HUES64 (cell line): ENCODE results near the gene HOXB9. TPM values are rescaled to one million over a fixed set of nuclear protein-coding genes. Genes with fewer than 3 reads are reported as not detected.

Source experiments
- H3K27ac ChIP-seq: 2 replicates; pipeline ENCODE4 v1.7.0; 2013; ENCODE audit warnings: low read depth, low read length, inconsistent platforms
- H3K27me3 ChIP-seq: 2 replicates; pipeline ENCODE4 v1.6.1; 2013; ENCODE audit warnings: mild to moderate bottlenecking, low read length; ENCODE audit not compliant: insufficient read depth
- H3K36me3 ChIP-seq: 2 replicates; pipeline ENCODE4 v1.6.1; 2013; ENCODE audit warnings: mild to moderate bottlenecking, low read length; ENCODE audit not compliant: insufficient read depth
- H3K4me1 ChIP-seq: 2 replicates; pipeline ENCODE4 v1.6.1; 2013; ENCODE audit warnings: mild to moderate bottlenecking, low read length, moderate library complexity; ENCODE audit not compliant: insufficient read depth
- H3K4me3 ChIP-seq: 2 replicates; pipeline ENCODE4 v1.5.1; 2013; ENCODE audit warnings: mild to moderate bottlenecking, low read length, moderate library complexity
- H3K9ac ChIP-seq: 2 replicates; pipeline ENCODE4 v1.6.1; 2013; ENCODE audit warnings: mild to moderate bottlenecking, low read depth, low read length
- H3K9me3 ChIP-seq: 2 replicates; pipeline ENCODE4 v1.6.1; 2013; ENCODE audit warnings: low read depth, low read length; ENCODE audit not compliant: insufficient read depth
- WGBS: fragments of 150-250, 120-280 bp; methylation state at CpG from one replicate; pipeline ENCODE4 v1.1.7; 2013; ENCODE audit warnings: missing lambda C conversion rate; 5-methylcytosine and 5-hydroxymethylcytosine counted together
- polyA plus RNA-seq, 2 experiments: library from polyadenylated mRNA; stranded (reverse); fragments of 50-300 nt; gene quantifications; one replicate each; pipeline ENCODE4 v1.2.3, GENCODE V29; 2013

The HOXB9 gene
- 6.2 TPM for polyA plus RNA-seq (2013, experiment 1 of 2)
- polyA plus RNA-seq (2013, experiment 2 of 2): 11.3 TPM

DNA sequence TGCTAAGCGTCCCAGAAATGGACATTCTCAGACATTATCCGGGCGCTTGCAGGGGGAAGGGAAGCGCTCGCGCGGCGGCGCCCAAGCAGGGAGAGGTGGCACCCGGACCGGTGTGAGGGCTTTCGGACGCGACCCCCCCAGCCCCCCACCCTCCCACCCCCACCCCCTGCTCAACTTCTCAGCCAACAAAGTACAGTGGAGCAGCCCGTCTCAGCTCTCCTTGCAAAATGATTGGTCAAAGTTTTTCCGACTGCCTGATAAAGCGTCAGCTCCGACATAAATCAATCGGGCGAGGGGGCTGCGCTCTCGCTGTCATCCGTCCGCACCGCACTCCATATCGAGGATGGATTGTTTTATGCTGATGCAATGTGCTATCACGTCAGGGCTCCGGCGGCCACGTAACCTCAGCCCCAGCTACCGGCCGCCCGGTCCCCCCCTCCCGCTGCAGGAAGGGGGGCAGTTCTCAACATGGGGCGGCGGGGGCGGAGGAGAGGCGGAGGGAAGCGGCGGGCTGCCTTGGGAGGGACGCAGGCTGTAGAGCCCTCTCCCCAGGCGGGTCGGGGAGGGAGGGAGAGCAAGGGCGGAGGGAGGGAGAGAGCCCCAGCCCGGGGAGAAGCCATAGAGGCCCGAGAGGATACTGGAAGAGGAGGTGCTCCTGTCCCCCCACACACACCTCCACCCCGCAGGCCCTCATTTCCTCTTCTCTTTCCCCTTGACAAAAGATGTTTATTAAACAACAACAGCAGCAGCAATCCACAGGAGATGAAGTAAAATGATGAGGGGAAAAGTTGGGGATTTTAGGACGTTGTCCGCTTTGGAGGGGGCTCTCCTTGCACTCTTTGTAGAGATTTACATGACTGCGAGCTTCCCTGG, at the start of gene HOXB9:
Gene HOXB9, minus strand, starts transcription at position 114 of the 873 bp plus-strand sequence. Its CDS starts 89 bp downstream, at position 25.
- peak within 1 kb of the TSS; percentile 12; the same call in 1 of the 2 replicates for H3K4me3 ChIP-seq
- H3K27me3 ChIP-seq: peaks cover 100% of the 10 kb centered on the region
- H3K9me3 ChIP-seq: no peaks in the 10 kb centered on the region
- H3K9ac ChIP-seq: no peak within 1 kb of the TSS
- no peaks in the 10 kb centered on the region for H3K36me3 ChIP-seq
- H3K4me1 ChIP-seq: peaks cover 8% of the 10 kb centered on the region; the same call in 1 of the 2 replicates
- 2% methylated on average over 41 of the region's 50 CpGs for WGBS
- no peak within 1 kb of the TSS for H3K27ac ChIP-seq

DNA sequence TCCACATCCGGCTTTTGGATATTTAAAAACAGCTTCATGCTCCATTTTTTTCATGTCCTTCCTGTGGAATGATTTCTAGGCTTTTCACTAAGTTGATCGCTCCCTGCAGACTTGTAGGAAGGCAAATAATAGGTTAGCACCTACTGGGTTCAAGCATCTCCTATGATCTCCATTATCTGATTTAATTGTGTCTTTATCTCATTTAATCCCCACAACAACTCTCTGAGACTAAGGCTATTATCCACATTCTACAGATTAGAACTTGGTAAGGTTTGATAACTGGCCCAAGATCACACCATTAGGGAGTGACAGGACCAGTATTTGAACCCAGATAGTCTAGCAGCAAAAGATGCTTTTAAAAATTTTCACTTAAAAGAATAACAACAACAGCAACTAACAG, 46.2 kb upstream of the HOXB9 start:
- peaks cover 78% of the 10 kb centered on the region for H3K27me3 ChIP-seq
- peaks cover 5% of the 10 kb centered on the region; the same call in 1 of the 2 replicates for H3K4me1 ChIP-seq
- H3K27ac ChIP-seq: no peak overlapping the region
- no peak overlapping the region for H3K9ac ChIP-seq
- 62% methylated on average over 2 of the region's 2 CpGs for WGBS
- H3K9me3 ChIP-seq: no peaks in the 10 kb centered on the region
- no peaks in the 10 kb centered on the region for H3K36me3 ChIP-seq
- no peak overlapping the region for H3K4me3 ChIP-seq

DNA sequence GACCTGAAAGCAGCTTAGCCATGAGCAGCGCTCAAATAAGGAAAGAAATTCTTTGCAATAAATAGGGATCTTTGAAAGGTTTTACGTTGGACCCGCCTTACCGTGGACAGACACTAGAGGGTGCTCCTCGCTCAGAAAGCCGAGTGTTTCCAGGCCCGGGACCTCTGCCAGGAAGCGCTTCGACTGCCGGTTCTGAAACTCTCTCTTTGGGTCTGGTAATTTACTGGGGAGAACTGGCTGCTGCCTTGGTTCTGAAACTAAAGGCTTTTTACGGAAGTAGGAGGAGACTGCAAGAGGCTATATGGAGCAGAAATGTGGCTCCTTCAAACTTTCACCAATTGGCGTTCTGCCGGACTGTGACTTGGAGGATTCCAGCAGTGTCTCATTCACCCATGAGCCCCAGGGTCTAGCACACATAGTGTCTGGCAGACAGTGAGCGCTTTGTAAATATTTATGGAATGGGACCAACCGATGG, 45.6 kb upstream of the HOXB9 start:
- peak overlapping the region; percentile 49 for H3K4me3 ChIP-seq
- H3K9me3 ChIP-seq: no peaks in the 10 kb centered on the region
- H3K27me3 ChIP-seq: peaks cover 76% of the 10 kb centered on the region
- no peak overlapping the region for H3K9ac ChIP-seq
- H3K36me3 ChIP-seq: no peaks in the 10 kb centered on the region
- peaks cover 5% of the 10 kb centered on the region; the same call in 1 of the 2 replicates for H3K4me1 ChIP-seq
- H3K27ac ChIP-seq: no peak overlapping the region
- WGBS: 7% methylated on average over 15 of the region's 15 CpGs

DNA sequence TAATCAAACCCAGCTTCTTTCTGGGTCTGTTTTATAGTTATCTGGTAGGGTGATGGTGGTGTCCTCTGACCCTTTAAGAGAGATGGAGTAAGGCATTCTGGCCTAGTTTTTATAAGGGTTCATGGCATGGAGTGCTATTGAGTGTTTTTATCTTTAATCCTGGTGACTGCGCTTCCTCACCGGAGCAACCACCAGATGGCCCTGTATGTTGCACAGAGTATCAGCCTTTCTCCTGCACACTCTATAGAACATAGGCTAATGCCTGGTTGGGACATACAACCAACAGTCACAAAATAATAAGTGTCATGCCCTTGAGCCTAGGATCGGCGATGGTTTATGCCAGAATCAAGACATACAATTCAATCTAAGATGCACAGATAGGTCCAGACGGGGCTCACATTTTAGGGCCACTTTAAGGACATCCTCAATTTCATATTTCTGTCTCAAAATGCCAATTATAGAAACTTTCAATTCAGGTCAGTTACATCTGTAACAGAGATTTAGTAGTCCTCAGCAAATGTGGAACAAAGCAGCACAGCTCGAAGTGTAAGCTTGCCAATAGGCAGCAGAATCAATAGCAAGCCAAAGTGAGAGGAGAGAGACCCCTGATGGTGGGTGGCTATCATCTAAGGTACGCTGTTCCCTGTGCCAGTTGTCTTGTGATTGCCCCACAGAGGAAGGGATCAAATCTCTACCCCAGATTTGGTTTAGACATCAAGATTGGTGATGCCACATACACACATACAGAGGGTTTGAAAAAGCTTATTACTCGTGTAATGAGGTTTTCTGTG, 37.2 kb upstream of the HOXB9 start:
- no peaks in the 10 kb centered on the region for H3K4me1 ChIP-seq
- H3K4me3 ChIP-seq: no peak overlapping the region
- 75% methylated on average over 8 of the region's 8 CpGs for WGBS
- H3K36me3 ChIP-seq: no peaks in the 10 kb centered on the region
- no peak overlapping the region for H3K27ac ChIP-seq
- H3K9ac ChIP-seq: no peak overlapping the region
- peaks cover 59% of the 10 kb centered on the region for H3K27me3 ChIP-seq
- no peaks in the 10 kb centered on the region for H3K9me3 ChIP-seq

DNA sequence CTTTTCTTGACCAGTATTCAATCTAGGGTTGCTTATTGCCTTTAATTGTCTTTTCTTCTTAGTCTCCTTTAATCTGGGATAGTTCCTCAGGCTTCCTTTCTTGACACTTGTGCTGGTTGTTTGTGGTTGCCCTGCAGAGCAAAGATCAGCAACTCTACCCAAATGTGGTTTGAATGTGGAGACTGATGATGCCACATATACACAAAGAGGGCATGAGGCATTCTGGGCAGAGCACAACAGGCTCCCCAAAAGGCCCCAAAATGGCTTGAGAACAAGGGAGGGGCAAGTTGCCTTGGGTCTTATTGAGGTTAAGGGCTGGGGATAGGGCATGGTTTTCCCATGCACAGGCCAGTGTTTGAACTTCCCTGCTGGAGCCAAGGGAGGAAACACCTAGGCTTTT, 29.8 kb upstream of the HOXB9 start:
- Histone ChIP-seq H3K4me3 (no peak overlapping the region), H3K27me3 (peaks cover 72% of the 10 kb centered on the region), H3K9ac (no peak overlapping the region), H3K9me3 (no peaks in the 10 kb centered on the region), H3K4me1 (no peaks in the 10 kb centered on the region), H3K36me3 (no peaks in the 10 kb centered on the region), H3K27ac (no peak overlapping the region)

GRCh38 chr17:48649741-48650140, 23.6 kb upstream of the HOXB9 start:
- Histone ChIP-seq H3K4me3 (no peak overlapping the region), H3K27me3 (peaks cover 84% of the 10 kb centered on the region), H3K4me1 (0 out of 2 replicates have a peak, but pooled peaks cover 5% of the 10 kb centered on the region), H3K36me3 (no peaks in the 10 kb centered on the region), H3K9me3 (no peaks in the 10 kb centered on the region), H3K9ac (no peak overlapping the region), H3K27ac (no peak overlapping the region)
- WGBS: no CpG with 5 or more reads among the region's 1 CpG

GRCh38 chr17:48647963-48648245, 21.7 kb upstream of the HOXB9 start:
- H3K9ac ChIP-seq: no peak overlapping the region
- H3K4me3 ChIP-seq: no peak overlapping the region
- H3K4me1 ChIP-seq: peaks cover 5% of the 10 kb centered on the region; the same call in 1 of the 2 replicates
- H3K9me3 ChIP-seq: no peaks in the 10 kb centered on the region
- 88% methylated on average over 1 of the region's 1 CpG for WGBS
- H3K36me3 ChIP-seq: no peaks in the 10 kb centered on the region
- H3K27ac ChIP-seq: no peak overlapping the region
- H3K27me3 ChIP-seq: peaks cover 95% of the 10 kb centered on the region

DNA sequence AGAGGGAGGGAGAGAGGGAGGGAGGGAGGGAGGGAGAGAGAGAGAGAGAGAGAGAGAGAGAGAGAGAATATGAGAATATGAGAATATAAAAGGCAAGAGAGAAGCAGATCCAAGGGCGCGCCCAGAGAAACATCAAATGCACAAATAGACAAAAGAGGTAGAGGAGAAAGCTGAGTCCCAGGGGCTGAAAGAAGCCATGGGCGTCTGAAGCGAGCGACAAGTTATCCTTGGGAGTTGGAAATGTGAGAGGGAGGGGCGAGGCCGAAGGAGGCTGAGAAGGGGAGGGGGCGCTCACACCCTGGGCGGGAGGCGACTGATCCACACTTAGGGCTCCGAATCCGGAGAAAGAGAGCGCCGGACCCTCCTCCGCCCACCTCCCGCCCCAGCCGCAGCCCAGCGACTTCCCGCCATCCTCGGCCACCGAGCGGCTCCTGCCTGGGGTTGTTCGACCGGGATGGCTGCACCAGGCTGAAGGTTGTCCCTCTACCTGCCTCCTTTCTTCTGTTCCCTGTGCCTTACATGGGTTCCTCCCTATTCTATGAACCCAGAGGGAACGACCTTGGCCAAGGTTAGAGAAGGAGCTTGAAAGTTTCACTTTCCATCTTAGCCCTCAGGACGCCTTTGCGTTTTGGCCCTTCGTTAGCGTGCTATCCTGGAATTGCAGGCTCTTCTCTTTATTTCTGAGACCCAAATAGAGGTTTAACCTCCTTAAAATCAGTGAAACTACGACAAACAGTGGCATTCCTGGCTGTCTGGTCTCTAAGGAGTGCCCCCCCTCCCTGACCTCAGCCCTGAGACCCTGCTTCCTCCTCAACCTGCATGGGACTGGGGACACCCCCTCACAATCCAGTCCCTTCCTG, 21.2 kb upstream of the HOXB9 start:
- H3K9me3 ChIP-seq: no peaks in the 10 kb centered on the region
- H3K4me3 ChIP-seq: peak overlapping the region; percentile 37
- WGBS: under 1% methylated on average over 30 of the region's 30 CpGs
- no peak overlapping the region for H3K9ac ChIP-seq
- H3K4me1 ChIP-seq: peaks cover 5% of the 10 kb centered on the region; the same call in 1 of the 2 replicates
- H3K27me3 ChIP-seq: peaks cover 95% of the 10 kb centered on the region
- H3K27ac ChIP-seq: no peak overlapping the region
- no peaks in the 10 kb centered on the region for H3K36me3 ChIP-seq

DNA sequence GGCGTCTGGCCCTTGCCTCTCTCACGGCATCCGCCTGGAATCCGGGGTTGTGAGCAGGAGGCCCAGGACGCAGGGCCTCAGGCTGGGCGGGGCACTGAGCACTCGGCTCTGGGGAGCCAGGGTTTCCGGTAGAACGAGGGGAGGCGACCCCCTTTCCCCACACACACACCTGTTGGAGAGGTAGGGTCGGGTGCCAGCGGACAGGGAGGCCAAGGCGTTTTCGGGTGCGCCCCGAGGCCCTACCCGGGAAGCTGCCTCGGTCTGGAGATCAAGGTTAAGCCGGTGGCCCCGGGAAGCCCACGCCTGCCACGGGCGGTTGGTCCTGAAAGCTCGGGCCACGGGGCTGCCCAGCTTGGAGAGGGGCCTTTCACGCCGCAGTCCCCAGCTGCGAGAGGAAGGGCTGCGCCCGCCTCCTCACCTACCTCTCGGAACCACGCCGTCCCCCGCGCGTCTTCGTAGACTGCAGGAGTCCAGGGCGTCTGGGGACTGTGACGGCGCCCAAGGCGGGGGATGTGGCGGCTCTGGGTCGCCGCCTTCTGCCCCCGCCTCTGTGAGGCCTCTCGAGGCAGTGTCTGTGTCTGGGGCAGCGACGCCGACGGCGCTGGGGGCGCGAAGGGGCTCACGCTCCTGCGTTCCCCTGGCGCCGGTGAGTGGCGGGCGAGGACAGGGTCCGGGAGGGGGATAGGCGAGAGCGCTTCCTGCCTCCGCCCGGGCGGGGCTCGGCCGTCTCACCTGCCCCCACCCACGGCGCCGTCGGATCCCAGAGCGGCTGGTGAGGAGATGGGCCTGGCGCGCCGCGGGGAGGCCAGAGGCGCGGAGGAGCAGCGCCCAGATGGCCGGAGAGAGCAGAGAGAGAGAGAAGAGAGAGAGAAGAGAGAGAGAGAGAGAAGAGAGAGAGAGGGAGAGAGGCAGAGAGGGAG, 20.3 kb upstream of the HOXB9 start:
- no peak overlapping the region for H3K9ac ChIP-seq
- no peaks in the 10 kb centered on the region for H3K9me3 ChIP-seq
- H3K27ac ChIP-seq: no peak overlapping the region
- peaks cover 95% of the 10 kb centered on the region for H3K27me3 ChIP-seq
- H3K36me3 ChIP-seq: no peaks in the 10 kb centered on the region
- WGBS: 1% methylated on average over 79 of the region's 80 CpGs
- peaks cover 5% of the 10 kb centered on the region; the same call in 1 of the 2 replicates for H3K4me1 ChIP-seq
- peak overlapping the region; percentile 37 for H3K4me3 ChIP-seq
